ENCODE measurements around the gene CADM1.

The CADM1 gene

GRCh38 chr11:115269191-115269950 lies 234.8 kb downstream of the CADM1 start:
- DNase-seq = peak; percentile 89

- DNase-seq = no peak
These were observed 236.3 kb downstream of the CADM1 start for GRCh38 chr11:115267871-115268270.

DNA sequence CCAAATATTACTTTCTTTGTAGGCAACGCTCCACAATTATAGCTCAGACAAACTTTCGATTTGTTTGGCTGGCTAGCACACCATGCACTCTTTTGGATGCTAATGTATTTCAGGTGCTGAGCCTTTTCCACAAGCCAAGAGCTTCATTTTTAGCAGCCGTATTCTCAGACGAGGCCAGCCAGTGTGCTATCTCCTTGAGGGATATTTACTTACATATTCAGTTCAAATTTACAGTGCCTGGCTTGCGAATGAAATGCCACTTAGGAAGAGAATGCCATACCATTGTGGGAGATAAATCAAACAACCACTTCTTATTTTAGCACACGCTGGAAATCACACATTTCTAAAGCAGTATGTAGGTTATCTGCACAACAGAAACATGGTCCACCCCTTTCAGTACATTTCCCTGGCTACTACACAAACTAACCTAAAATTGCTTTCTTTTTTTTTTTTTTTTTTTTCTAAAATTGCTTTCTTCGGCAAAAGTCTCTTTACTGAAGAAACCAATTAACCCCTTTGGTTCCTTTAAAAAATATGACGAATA lies 236.9 kb downstream of the CADM1 start:
- peak; percentile 61 for DNase-seq

- no peak for DNase-seq
These were observed 238.1 kb downstream of the CADM1 start for GRCh38 chr11:115266066-115266639.

DNA sequence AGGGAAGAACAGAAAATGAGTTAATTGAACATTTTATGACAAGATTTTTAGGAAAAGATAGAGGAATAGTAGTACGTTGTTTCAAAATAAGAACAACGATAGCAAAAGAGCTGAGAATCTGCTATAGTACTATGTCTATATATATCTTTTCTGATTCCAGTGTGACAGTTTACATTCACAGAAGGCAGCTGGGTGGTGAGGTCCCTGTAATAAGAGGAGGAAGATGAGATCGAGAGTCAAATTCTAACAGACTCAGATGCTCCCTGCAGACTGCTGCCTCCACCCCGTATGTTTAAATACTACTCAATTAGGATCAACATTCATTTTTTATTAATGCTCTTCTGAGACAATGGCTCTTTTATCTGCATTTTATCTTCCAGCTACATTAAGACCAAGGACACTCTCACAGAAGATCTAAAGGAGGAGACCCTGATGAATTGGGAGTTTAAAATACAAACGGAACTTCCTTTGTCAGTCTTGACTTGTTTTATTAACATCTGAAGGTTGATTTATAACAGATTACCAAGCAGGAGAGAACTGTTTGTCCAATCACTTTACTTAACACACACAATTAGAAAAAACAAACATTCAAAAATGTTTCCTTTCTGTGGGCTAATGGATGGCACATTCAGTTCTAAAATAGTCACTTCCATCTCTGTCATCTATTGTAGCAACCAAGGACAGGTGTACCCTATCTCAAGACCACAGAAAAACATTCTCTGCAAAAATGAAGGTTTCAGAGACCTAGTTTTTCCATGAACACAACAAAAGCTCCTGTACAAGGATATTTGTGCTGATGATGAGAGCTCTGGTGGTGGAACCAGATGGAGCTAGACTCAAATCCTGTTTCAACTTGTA lies 240.2 kb downstream of the CADM1 start:
- DNase-seq = no peak

- no peak for DNase-seq
These were observed 246.0 kb downstream of the CADM1 start for GRCh38 chr11:115258216-115258615.

DNA sequence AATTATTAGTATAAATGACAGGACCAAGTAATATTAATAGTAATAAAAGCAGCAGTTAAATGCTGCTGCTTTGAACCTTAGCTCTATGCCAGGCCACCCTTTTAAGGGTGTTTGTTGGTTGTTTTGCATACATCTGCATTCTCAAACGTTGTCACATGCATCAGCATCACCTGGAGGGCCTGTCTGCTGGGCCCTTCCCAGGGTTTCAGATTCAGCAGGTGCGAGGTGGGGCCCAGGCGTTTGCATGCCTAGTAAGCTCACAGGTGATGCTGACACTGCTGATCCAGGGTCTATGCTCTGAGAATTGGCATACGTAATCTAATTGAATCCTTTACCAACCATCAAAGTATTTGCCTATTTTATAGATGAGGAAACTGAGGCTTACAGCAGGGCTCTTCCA lies 246.5 kb downstream of the CADM1 start:
- no peak for DNase-seq

DNA sequence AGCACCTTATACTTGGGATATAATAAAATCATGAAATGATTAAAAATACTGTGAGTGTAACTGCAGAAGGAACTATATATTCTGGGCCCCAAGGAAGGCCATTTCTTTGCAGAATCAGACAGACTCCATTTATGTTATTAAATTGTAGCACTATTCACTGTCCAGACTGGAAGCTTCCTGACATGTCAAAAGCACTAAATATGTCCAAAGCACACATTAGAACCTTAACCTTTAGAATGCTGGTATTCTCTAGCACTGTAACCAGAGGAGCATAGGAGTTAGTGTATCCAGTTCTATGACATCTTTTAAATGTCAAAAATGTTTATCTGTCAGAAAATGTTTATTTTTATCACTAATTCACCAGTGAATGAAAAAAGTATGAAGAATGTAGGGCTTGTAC lies 246.9 kb downstream of the CADM1 start:
- no peak for DNase-seq

DNA sequence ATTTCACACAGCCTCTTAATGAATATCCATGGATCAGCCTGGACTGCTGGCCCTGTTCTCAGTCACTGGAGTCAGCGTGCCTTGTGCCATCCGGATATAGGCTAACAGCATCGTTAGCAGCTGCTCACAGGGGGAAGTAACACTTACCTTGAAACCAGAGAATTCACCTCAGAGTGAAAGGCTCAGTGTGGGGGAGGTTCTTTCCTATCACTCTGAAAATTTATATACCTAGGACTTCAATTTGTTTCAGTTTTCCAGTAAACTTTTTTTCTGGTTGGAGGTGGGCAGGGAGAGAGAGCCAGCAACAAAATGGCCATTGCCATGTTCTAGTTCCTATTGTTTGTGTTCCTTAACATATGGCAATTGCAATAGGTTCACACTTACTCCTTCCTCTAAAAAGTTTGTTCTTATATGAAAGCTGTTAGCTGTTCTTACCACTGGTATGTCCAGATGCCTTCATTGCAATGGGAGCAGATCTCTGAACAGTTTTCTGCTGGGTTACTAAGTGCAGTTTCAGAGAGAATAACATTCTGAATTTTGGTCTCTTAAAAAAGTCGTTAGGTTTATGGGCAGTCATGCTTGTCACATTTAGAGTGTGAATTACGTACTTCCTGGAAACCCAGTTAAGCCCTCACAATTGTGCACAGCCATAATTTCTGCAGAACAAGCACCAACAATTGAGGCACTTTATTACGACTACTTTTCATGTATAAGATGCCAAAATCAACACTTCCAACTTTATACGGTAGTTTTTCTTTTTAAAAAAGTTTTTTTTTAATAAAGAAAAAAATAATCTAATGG lies 247.6 kb downstream of the CADM1 start:
- peak; percentile 70 for DNase-seq

- no peak for DNase-seq
These were observed 249.0 kb downstream of the CADM1 start for GRCh38 chr11:115255006-115255762.

- DNase-seq = no peak
These were observed 253.1 kb downstream of the CADM1 start for GRCh38 chr11:115251126-115251525.

GRCh38 chr11:115249061-115249578 lies 255.1 kb downstream of the CADM1 start:
- no peak for DNase-seq

DNA sequence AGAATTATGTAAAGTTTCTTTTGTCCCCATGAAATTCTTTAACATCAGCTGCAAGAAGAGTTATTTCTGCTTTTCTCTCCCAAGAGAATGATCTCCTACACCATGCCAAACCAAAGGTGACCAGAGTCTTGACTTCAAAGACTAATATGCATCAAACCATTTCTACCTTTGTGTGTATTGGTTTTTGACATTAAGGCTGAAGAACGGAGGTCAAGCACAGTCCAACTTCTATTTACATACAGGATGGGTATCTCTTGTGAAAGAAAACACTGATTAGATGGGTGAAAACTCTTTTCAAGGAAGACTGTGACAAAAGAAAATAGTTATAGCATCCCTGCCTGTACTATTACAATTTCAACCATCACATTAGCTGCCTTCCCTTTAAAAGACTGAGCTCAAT lies 256.3 kb downstream of the CADM1 start:
- DNase-seq = no peak

DNA sequence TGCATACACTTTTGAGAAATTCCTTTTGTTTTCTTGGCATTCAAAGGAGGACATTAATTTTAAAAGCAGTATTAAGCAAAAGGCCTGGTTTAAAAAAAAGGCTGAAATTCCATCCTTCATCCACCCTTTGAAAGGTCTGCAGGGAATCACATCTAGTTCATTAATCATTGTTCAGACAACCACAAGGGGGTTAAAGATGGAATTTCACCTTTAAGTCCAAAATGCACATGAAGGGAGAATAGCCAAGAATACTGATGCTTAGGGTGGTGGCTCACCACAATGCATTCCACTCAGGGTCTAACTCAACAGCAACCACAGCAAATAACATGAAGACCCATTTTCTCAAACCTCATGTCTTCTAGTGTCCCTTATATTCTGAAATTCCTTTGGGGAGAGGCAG lies 256.9 kb downstream of the CADM1 start:
- no peak for DNase-seq

DNA sequence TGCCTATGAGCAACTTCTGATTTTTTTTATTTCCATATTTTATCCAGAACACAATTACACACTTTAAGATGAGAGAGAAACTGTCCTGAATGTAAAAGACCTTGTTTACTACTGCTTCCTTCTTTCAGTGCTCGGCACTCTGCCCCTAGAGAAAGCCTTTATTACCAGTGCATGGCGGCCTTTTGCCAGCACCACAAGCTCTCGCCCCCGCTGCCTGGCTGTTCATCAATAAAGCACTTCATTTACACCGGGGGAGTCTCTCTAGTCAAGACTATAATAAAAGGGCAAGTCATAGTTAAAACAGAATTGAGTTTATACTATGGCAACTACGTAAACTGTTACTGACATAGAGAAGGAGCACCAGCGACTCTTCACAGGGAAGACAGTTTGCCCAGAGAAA lies 259.5 kb downstream of the CADM1 start:
- DNase-seq = peak; percentile 68

DNA sequence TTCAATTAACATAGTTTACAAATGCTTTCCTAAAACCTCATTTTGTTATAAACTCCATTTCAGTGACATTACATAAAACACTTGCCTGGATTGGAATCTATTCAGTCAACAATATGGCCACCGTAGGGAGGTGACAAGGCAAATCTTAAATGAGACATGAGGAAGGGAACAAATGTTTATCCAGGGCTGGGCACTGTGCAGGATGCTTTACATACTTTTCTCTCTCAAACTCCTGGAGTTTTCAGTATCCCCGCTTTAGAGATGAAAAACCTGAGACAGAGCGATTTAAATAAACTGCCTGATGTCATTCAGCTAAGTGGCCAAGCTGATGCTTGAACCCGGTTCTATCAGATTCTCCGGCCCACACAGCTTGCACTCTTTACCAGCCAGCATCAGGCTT lies 259.9 kb downstream of the CADM1 start:
- peak; percentile 64 for DNase-seq

- no peak for DNase-seq
These were observed 261.2 kb downstream of the CADM1 start for GRCh38 chr11:115242982-115243381.

DNA sequence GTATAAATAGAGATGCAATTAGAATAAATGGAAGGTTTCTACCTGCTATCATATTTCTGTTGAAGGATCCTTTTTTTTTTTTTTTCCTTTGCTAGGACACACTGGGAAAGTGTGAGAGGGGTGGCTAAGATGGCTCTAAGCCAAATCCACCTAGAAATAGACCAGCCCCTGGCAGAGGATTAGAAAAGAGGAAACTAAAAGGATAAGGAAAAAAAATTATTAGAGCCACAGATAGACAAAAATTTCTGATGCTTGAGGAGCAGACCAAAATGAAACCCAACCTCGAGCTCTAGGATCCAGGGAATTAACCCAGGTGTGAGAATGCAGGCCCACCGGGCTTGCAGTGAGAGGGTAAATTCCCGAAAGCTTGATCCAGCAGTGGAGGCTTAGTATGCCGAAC lies 262.3 kb downstream of the CADM1 start:
- DNase-seq = peak; percentile 77

- no peak for DNase-seq
These were observed 265.4 kb downstream of the CADM1 start for GRCh38 chr11:115238791-115239190.

DNA sequence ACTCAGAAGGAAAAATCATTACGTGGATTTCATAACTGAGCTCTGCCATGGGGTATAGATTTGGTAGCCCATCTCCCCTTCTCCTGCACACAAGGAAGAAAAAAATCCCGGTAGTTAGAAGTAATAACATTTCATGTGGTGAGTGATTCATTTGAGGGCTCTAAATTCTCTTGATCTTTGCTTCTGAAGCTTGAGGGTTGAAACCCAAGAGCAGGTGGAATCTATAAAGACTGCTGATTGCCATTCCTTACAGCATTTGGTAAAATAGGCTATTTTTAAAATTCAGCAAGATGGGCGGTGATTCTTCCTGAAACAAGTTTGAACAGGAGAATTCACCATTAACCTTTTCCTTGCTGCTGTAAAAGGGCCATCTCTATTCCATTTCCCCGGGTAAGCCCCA lies 266.1 kb downstream of the CADM1 start:
- DNase-seq = no peak

DNA sequence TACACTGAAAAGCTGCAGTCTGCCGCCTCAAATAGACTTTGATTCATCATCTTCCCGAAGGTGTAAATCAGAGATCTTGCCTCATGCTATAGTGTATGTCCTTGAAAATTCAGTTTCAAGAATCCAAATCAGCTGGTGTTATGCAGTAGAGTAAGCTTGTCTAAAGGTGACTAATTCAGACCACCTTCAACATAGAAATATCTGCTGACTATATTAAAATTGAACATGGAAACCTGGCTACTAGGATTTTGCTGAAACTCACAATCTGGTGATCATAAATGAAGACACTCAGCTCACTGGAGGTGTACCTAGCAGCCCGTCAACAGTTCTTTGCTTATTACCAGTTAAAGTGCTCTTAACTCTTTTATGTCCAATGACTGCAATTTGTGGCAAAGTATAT lies 266.6 kb downstream of the CADM1 start:
- no peak for DNase-seq

DNA sequence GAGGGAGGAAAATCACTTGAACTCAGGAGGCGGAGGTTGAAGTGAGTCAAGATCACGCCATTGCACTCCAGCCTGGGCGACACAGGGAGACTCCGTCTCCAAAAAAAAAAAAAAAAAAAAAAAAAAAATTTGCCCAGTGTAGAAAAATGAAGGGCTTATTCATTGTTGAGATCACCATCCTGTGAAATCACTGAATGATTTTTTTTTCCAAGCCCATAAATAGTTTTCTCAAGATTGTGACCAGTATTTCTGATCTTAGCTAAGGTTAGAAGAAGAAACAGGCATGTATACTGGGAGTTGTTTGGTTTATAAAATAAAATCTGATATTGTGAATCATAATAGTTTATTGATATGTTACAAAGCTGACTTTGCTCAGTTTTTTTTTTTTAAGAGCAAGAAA lies 269.4 kb downstream of the CADM1 start:
- no peak for DNase-seq

All from NCI-H1092 (cell line).